ENCODE results near the gene NVL.

The NVL gene

GRCh38 chr1:224193319-224193966 lies 136.5 kb downstream of the NVL start:
- no peak for DNase-seq (ENCODE audit: low spot score)

GRCh38 chr1:224192082-224192788 lies 137.7 kb downstream of the NVL start:
- DNase-seq (ENCODE audit: low spot score), result no peak

GRCh38 chr1:224189561-224189960 lies 140.4 kb downstream of the NVL start:
- DNase-seq (ENCODE audit: low spot score), result no peak

- DNase-seq (ENCODE audit: low spot score), result no peak
Observed at GRCh38 chr1:224188286-224188685, 141.7 kb downstream of the NVL start.

GRCh38 chr1:224185208-224185607 lies 144.8 kb downstream of the NVL start:
- DNase-seq (ENCODE audit: low spot score), result no peak

GRCh38 chr1:224183591-224184312 lies 146.2 kb downstream of the NVL start:
- peak; percentile 33 for DNase-seq (ENCODE audit: low spot score)

GRCh38 chr1:224182866-224183590 lies 146.9 kb downstream of the NVL start, which contains the start of gene DEGS1:
TSS of gene DEGS1 (plus strand) at chr1:224183240. CDS start at chr1:224183337, 97 bp downstream.
- DNase-seq (ENCODE audit: low spot score), result peak; percentile 82

- no peak for DNase-seq (ENCODE audit: low spot score)
Observed at GRCh38 chr1:224182057-224182865, 147.7 kb downstream of the NVL start.

GRCh38 chr1:224181453-224181810 lies 148.5 kb downstream of the NVL start:
- DNase-seq (ENCODE audit: low spot score), result no peak

- no peak for DNase-seq (ENCODE audit: low spot score)
Observed at GRCh38 chr1:224180783-224181452, 149.1 kb downstream of the NVL start.

- DNase-seq (ENCODE audit: low spot score), result no peak
Observed at GRCh38 chr1:224178894-224179293, 151.1 kb downstream of the NVL start.

GRCh38 chr1:224177356-224177999 lies 152.5 kb downstream of the NVL start:
- DNase-seq (ENCODE audit: low spot score), result no peak

Data from globus pallidus (tissue), 1 donor.